Esophagus muscularis mucosa (tissue), 4 donors: ENCODE results near the gene GJC1.

Experiments
- CTCF ChIP-seq, 3 experiments: fragments of 200-600 bp in 2 of 3; fragments of 450-650 bp in 1 of 3; sonication (generic) in 2 of 3; IDR thresholded peaks; one replicate each; pipeline ENCODE4 v1.5.1; 2017 to 2019; ENCODE audit warnings: antibody characterized with exemption in 3 of 3, mild to moderate bottlenecking in 2 of 3, moderate library complexity in 1 of 3
- EP300 ChIP-seq: sonication (generic); formaldehyde crosslinking; IDR thresholded peaks from one replicate; pipeline ENCODE4 v1.6.1; 2017; ENCODE audit warnings: antibody characterized with exemption
- POLR2A ChIP-seq: fragments of 450-650 bp; IDR thresholded peaks from one replicate; pipeline ENCODE4 v1.6.1; 2017; ENCODE audit warnings: antibody characterized with exemption, moderate library complexity, mild to moderate bottlenecking, low read depth

GRCh38 chr17:44801880-44802279 is 28.2 kb downstream of the GJC1 start:
- TF ChIP-seq CTCF (IDR thresholded peaks at IDR 0.05) (peak in 1 of 3 experiments; percentile 8), POLR2A (no peak), EP300 (no peak)
